Kidney (tissue), 14 donors: Measurements from ENCODE around the gene VEZF1. TPM values are rescaled to one million over a fixed set of nuclear protein-coding genes. Genes with fewer than 3 reads are reported as not detected.

Experiments
- DNase-seq, 5 donors: peaks; one replicate each; pipeline ENCODE4 v3.0.0-alpha.2; 2013 to 2020
- FAIRE-seq: peaks from 2 replicates; lab custom pipeline; 2012; peaks lifted over from hg19 to GRCh38; lab: Jason Lieb, UNC
- H3K27ac ChIP-seq, 2 donors: one replicate each; pipeline ENCODE4 v1.7.0; 2013; ENCODE audit warnings: low read depth in 2 of 2, low read length in 2 of 2, inconsistent platforms in 1 of 2
- H3K27me3 ChIP-seq: one replicate; pipeline ENCODE4 v1.7.1; 2013; ENCODE audit warnings: low read length, inconsistent platforms; ENCODE audit not compliant: control insufficient read depth, insufficient read depth
- H3K36me3 ChIP-seq, 3 donors: one replicate each; pipeline versions ENCODE4 v1.7.0 to v1.7.1; 2013; ENCODE audit warnings: low read length in 3 of 3, control low read depth in 1 of 3, inconsistent platforms in 1 of 3; ENCODE audit not compliant: insufficient read depth in 3 of 3, control insufficient read depth in 2 of 3
- H3K4me1 ChIP-seq, 3 donors: one replicate each; pipeline versions ENCODE4 v1.7.0 to v1.7.1; 2013; ENCODE audit warnings: low read length in 3 of 3, inconsistent platforms in 1 of 3, low read depth in 1 of 3; ENCODE audit not compliant: control insufficient read depth in 2 of 3, insufficient read depth in 2 of 3
- H3K4me3 ChIP-seq, 3 donors: one replicate each; pipeline versions ENCODE4 v1.7.0 to v1.8.1; 2013; ENCODE audit warnings: low read length in 3 of 3, control low read depth in 1 of 3, inconsistent platforms in 1 of 3
- H3K9ac ChIP-seq, 3 donors: one replicate each; pipeline versions ENCODE4 v1.7.0 to v1.7.1; 2013; ENCODE audit warnings: low read length in 3 of 3, control low read depth in 1 of 3, inconsistent platforms in 1 of 3
- H3K9me3 ChIP-seq, 3 donors: one replicate each; pipeline versions ENCODE4 v1.7.0 to v1.7.1; 2013; ENCODE audit warnings: low read length in 3 of 3, control low read depth in 1 of 3, inconsistent platforms in 1 of 3; ENCODE audit not compliant: control insufficient read depth in 2 of 3, insufficient read depth in 1 of 3
- CTCF ChIP-seq: IDR thresholded peaks from 3 replicates; pipeline ENCODE4 v1.5.1; 2012; ENCODE audit warnings: mild to moderate bottlenecking, moderate library complexity, borderline replicate concordance; ENCODE audit not compliant: insufficient read depth; ENCODE audit errors: extremely low read depth
- intact Hi-C: fragments of 100-400 bp; cut with DNase I; formaldehyde crosslinking; loops from one replicate; pipeline ENCODE4 v1.11.1; 2022
- polyA plus RNA-seq: library from polyadenylated mRNA; stranded (reverse); fragments of 350-450 nt; fragmentation: Illumina TruSeq; extraction: RNeasy Lipid Tissue Mini Kit (QIAGEN cat#74804); gene quantifications from one replicate; pipeline ENCODE4 v1.2.3, GENCODE V29; 2014; ENCODE audit warnings: low read depth, low replicate concordance; ENCODE audit not compliant: insufficient read depth
- total RNA-seq: library from RNA; stranded (reverse); fragmentation: NEBNext Ultra II Directional; extraction: Animal tissue kit (Norgen Biotek cat#: 25700); gene quantifications from one replicate; pipeline ENCODE4 v1.2.1, GENCODE V29; 2021
- donor health status: control.
- donor health status: control.
- donor health status: control.
- donor health status: control.
- donor health status: control.
- donor health status: DM: yes; HTN: yes; CAD: no.
- donor health status: Normal renal cell carcinoma (clear cell type).

Gene VEZF1
- total and polyA plus RNA-seq, 2 donors from 2014 or later = 26.0 to 92.5 TPM

GRCh38 chr17:57983446-57983845 is 4.6 kb downstream of the VEZF1 start:
- intact Hi-C loops = no loop called here
- Histone ChIP-seq H3K36me3 (peaks cover under 1 to 26% (median 2%) of the 10 kb centered on the region in 3 donors), H3K4me3 (no peak overlapping the region), H3K27me3 (no peaks in the 10 kb centered on the region), H3K27ac (no peak overlapping the region), H3K9ac (no peak overlapping the region), H3K9me3 (no peaks in the 10 kb centered on the region), H3K4me1 (peaks cover 0 to 26% (median 15%) of the 10 kb centered on the region in 3 donors)
- FAIRE-seq (no peak), DNase-seq (no peak)
- TF ChIP-seq CTCF = no peak

GRCh38 chr17:57982452-57983170 is 5.4 kb downstream of the VEZF1 start:
- H3K27ac ChIP-seq = no peak overlapping the region
- FAIRE-seq (no peak), DNase-seq (no peak)
- H3K4me1 ChIP-seq = peaks cover 0 to 26% (median 15%) of the 10 kb centered on the region in 3 donors
- TF ChIP-seq CTCF = no peak
- H3K27me3 ChIP-seq = no peaks in the 10 kb centered on the region
- intact Hi-C loops = no loop called here
- H3K9me3 ChIP-seq = no peaks in the 10 kb centered on the region
- no peak overlapping the region for H3K4me3 ChIP-seq
- no peak overlapping the region for H3K9ac ChIP-seq
- peaks cover 5 to 31% (median 5%) of the 10 kb centered on the region in 3 donors for H3K36me3 ChIP-seq

- no peak for FAIRE-seq
- Histone ChIP-seq H3K4me3 (no peak overlapping the region), H3K36me3 (peaks cover 5 to 47% (median 7%) of the 10 kb centered on the region in 3 donors)
These were observed 7.5 kb downstream of the VEZF1 start for GRCh38 chr17:57980522-57980921.

More at GRCh38 chr17:57980522-57980921, 7.5 kb downstream of the VEZF1 start:
- TF ChIP-seq CTCF = no peak
- intact Hi-C loops = no loop called here
- peak in 2 of 5 donors; percentile 51 to 62 for DNase-seq
- Histone ChIP-seq H3K27ac (no peak overlapping the region), H3K9ac (no peak overlapping the region), H3K9me3 (no peaks in the 10 kb centered on the region), H3K27me3 (no peaks in the 10 kb centered on the region), H3K4me1 (peaks cover 0 to 20% (median 15%) of the 10 kb centered on the region in 3 donors)
